Measurements from ENCODE around the gene AHRR. TPM values are rescaled to one million over a fixed set of nuclear protein-coding genes. Genes with fewer than 3 reads are reported as not detected.

The AHRR gene
- total RNA-seq, 1 experiment from 2014 or later = 2.2 TPM

GRCh38 chr5:347712-348284 lies 26.3 kb downstream of the AHRR start:
- Histone ChIP-seq H3K4me2 (ENCODE audit: insufficient read depth, insufficient read length, low read length) (no peak overlapping the region), H3K9ac (ENCODE audit: extremely low read depth, insufficient read length, low read length) (no peak overlapping the region), H2BK5ac (ENCODE audit: insufficient read length, low read length) (no peak overlapping the region), H2BK15ac (ENCODE audit: low read depth, low read length) (no peak overlapping the region), H3K56ac (ENCODE audit: insufficient read length, low read depth, low read length) (no peak overlapping the region), H2AFZ (ENCODE audit: low read length) (no peak overlapping the region), H3K79me1 (ENCODE audit: insufficient read depth, low read depth, low read length, poor library complexity, severe bottlenecking) (no peaks in the 10 kb centered on the region), H3K79me2 (ENCODE audit: insufficient read depth, low read length) (no peaks in the 10 kb centered on the region), H3K18ac (ENCODE audit: insufficient read length, low read depth, low read length) (no peak overlapping the region), H4K20me1 (ENCODE audit: control insufficient read depth, insufficient read depth, insufficient read length) (no peaks in the 10 kb centered on the region), H4K5ac (ENCODE audit: insufficient read length, low read depth, low read length) (no peak overlapping the region), H3K4ac (ENCODE audit: low read depth, low read length) (no peak overlapping the region), H3T11ph (ENCODE audit: low read length) (no peak overlapping the region), H3K23ac (ENCODE audit: insufficient read length, low read depth, low read length) (no peak overlapping the region), H4K91ac (ENCODE audit: insufficient read length, low read depth, low read length) (no peak overlapping the region), H3K23me2 (ENCODE audit: insufficient read length, low read depth, low read length, poor library complexity, severe bottlenecking) (peaks cover 6% of the 10 kb centered on the region), H4K8ac (replicated peaks; ENCODE audit: insufficient read length, low read depth, low read length) (no peak overlapping the region), H3K4me1 (ENCODE audit: insufficient read depth, low read length) (no peaks in the 10 kb centered on the region), H3K14ac (ENCODE audit: insufficient read depth, low read length) (no peak overlapping the region), H3K27me3 (ENCODE audit: insufficient read depth, low read length) (no peaks in the 10 kb centered on the region; the same call in 1 of the 2 replicates), H2BK120ac (ENCODE audit: low read depth, low read length, poor library complexity, severe bottlenecking) (no peak overlapping the region), H3K9me3 (ENCODE audit: control insufficient read depth, low read depth, low read length) (no peaks in the 10 kb centered on the region), H3K27ac (ENCODE audit: insufficient read length, low read depth, low read length) (no peak overlapping the region), H2BK20ac (ENCODE audit: low read depth, low read length, poor library complexity, severe bottlenecking) (no peak overlapping the region), H2BK12ac (ENCODE audit: insufficient read length, low read depth, low read length) (no peak overlapping the region), H2AK5ac (ENCODE audit: insufficient read length, low read length) (no peak overlapping the region)
- Mint-ChIP-seq H3K4me1 (peaks cover 18 to 29% of the 10 kb centered on the region in 2 experiments), H3K27ac (no peak overlapping the region), H3K27me3 (ENCODE audit: low read depth) (peaks cover 14% of the 10 kb centered on the region), H3K4me3 (no peak overlapping the region), H3K9me3 (peaks cover 0 to 4% of the 10 kb centered on the region in 2 experiments; a peak in 2 of 5 replicates), H3K36me3 (ENCODE audit: insufficient read depth in 1 of 3, low read depth in 3 of 3) (no peaks in the 10 kb centered on the region)
- WGBS (ENCODE audit: extremely low coverage, insufficient read length, low lambda C conversion rate) = no CpG with 5 or more reads among the region's 10 CpGs
- DNase-seq = no peak
- no peak for TF ChIP-seq CTCF (conservative IDR thresholded peaks at IDR 0.05)
